HFFc6 (cell line): ENCODE data around the gene NOL3. TPM values are rescaled to one million over a fixed set of nuclear protein-coding genes. Genes with fewer than 3 reads are reported as not detected.

Experiments used
- DNase-seq: peaks from one replicate; pipeline ENCODE4 v3.0.0-alpha.2; 2018
- H3K27ac Mint-ChIP-seq: 2 replicates; pipeline ENCODE4 v1.8.0; 2020; ENCODE audit warnings: mild to moderate bottlenecking, mixed read lengths
- H3K27me3 Mint-ChIP-seq: 2 replicates; pipeline ENCODE4 v1.8.0; 2021; ENCODE audit warnings: mild to moderate bottlenecking, moderate library complexity, mixed read lengths; ENCODE audit not compliant: insufficient read depth
- H3K36me3 Mint-ChIP-seq: 2 replicates; pipeline ENCODE4 v1.8.0; 2021; ENCODE audit warnings: low read depth, mixed read lengths
- H3K4me1 Mint-ChIP-seq: 2 replicates; pipeline ENCODE4 v1.8.0; 2020; ENCODE audit warnings: low read depth, mixed read lengths
- H3K4me3 Mint-ChIP-seq: 2 replicates; pipeline ENCODE4 v1.8.0; 2020; ENCODE audit warnings: mild to moderate bottlenecking, moderate library complexity, mixed read lengths
- H3K9me3 Mint-ChIP-seq: 2 replicates; pipeline ENCODE4 v1.8.0; 2020; ENCODE audit warnings: mild to moderate bottlenecking, mixed read lengths
- CTCF ChIP-seq: fragments of 200-600 bp; sonication (generic); IDR thresholded peaks from 2 replicates; pipeline ENCODE4 v1.5.0; 2021; ENCODE audit warnings: antibody characterized with exemption, mild to moderate bottlenecking
- total RNA-seq, 6 experiments: library from RNA; stranded (reverse); fragmentation: NEBNext Ultra II Directional; extraction: Animal tissue kit (Norgen Biotek cat#: 25700); gene quantifications; 2 replicates in 1 of 6; 3 replicates in 5 of 6; pipeline ENCODE4 v1.2.3, GENCODE V29; 2021

NOL3 gene
- total RNA-seq, 6 experiments from 2014 or later, result 16.1 to 20.1 (median 17.7) TPM

- Mint-ChIP-seq H3K27me3 (peaks cover 5% of the 10 kb centered on the region), H3K4me1 (peaks cover 23% of the 10 kb centered on the region), H3K27ac (peak overlapping the region; percentile 71), H3K36me3 (peaks cover 11% of the 10 kb centered on the region), H3K9me3 (no peaks in the 10 kb centered on the region), H3K4me3 (no peak overlapping the region)
- no peak for TF ChIP-seq CTCF
- no peak for DNase-seq
Measured at GRCh38 chr16:67147437-67148140, 22.7 kb upstream of the NOL3 start.

- peak overlapping the region; percentile 49; the same call in 1 of the 2 replicates for H3K27ac Mint-ChIP-seq
- H3K4me1 Mint-ChIP-seq, result peaks cover 23% of the 10 kb centered on the region
- no peak overlapping the region for H3K4me3 Mint-ChIP-seq
- peaks cover 8% of the 10 kb centered on the region for H3K36me3 Mint-ChIP-seq
- peaks cover 5% of the 10 kb centered on the region for H3K27me3 Mint-ChIP-seq
- TF ChIP-seq CTCF, result no peak
- H3K9me3 Mint-ChIP-seq, result no peaks in the 10 kb centered on the region
- DNase-seq, result no peak
Measured at GRCh38 chr16:67148221-67148620, 22.1 kb upstream of the NOL3 start.

GRCh38 chr16:67148656-67149275 lies 21.6 kb upstream of the NOL3 start:
- no peak for DNase-seq
- Mint-ChIP-seq H3K9me3 (no peaks in the 10 kb centered on the region), H3K27me3 (peaks cover 5% of the 10 kb centered on the region), H3K4me1 (peaks cover 23% of the 10 kb centered on the region), H3K4me3 (peak overlapping the region; percentile 73), H3K36me3 (peaks cover 8% of the 10 kb centered on the region), H3K27ac (peak overlapping the region; percentile 64; the same call in 1 of the 2 replicates)
- TF ChIP-seq CTCF, result no peak

- TF ChIP-seq CTCF, result no peak
- no peaks in the 10 kb centered on the region for H3K9me3 Mint-ChIP-seq
- H3K36me3 Mint-ChIP-seq, result peaks cover 8% of the 10 kb centered on the region
- peak overlapping the region; percentile 73 for H3K4me3 Mint-ChIP-seq
- H3K27ac Mint-ChIP-seq, result peak overlapping the region; percentile 64; the same call in 1 of the 2 replicates
- DNase-seq, result no peak
- peaks cover 23% of the 10 kb centered on the region for H3K4me1 Mint-ChIP-seq
- H3K27me3 Mint-ChIP-seq, result peaks cover 5% of the 10 kb centered on the region
Measured at GRCh38 chr16:67149276-67150046, 20.9 kb upstream of the NOL3 start.

GRCh38 chr16:67150047-67150832 lies 20.1 kb upstream of the NOL3 start:
- Mint-ChIP-seq H3K4me3 (peak overlapping the region; percentile 85), H3K27ac (peak overlapping the region; percentile 86; the same call in 1 of the 2 replicates), H3K9me3 (no peaks in the 10 kb centered on the region), H3K36me3 (peaks cover 8% of the 10 kb centered on the region), H3K4me1 (peaks cover 23% of the 10 kb centered on the region), H3K27me3 (peaks cover 5% of the 10 kb centered on the region)
- no peak; the same call in 1 of the 2 replicates for TF ChIP-seq CTCF
- DNase-seq, result no peak
